Testis (tissue), 3 donors: Measurements from ENCODE around the gene BRI3. TPM values are rescaled to one million over a fixed set of nuclear protein-coding genes. Genes with fewer than 3 reads are reported as not detected.

ENCODE experiments used
- DNase-seq: peaks from one replicate; pipeline ENCODE4 v3.0.0-alpha.2; 2019
- H3K27ac ChIP-seq, 2 donors: fragments of 200-600 bp; sonication (generic); one replicate each; pipeline ENCODE4 v1.5.1; 2019
- H3K27me3 ChIP-seq: fragments of 200-600 bp; sonication (generic); one replicate; pipeline ENCODE4 v1.5.1; 2019
- H3K36me3 ChIP-seq: fragments of 200-600 bp; sonication (generic); one replicate; pipeline ENCODE4 v1.5.1; 2017; ENCODE audit warnings: low read depth; ENCODE audit errors: missing control alignments
- H3K4me1 ChIP-seq: fragments of 200-600 bp; sonication (generic); one replicate; pipeline ENCODE4 v1.5.1; 2019
- H3K4me3 ChIP-seq, 2 donors: fragments of 200-600 bp; sonication (generic); one replicate each; pipeline ENCODE4 v1.5.1; 2017 to 2019
- H3K9me3 ChIP-seq: fragments of 200-600 bp; sonication (generic); one replicate; pipeline ENCODE4 v1.5.1; 2017
- POLR2A ChIP-seq: fragments of 450-650 bp; IDR thresholded peaks from one replicate; pipeline ENCODE4 v1.6.1; 2017; ENCODE audit warnings: antibody characterized with exemption, mild to moderate bottlenecking, moderate library complexity
- WGBS, 2 donors: methylation state at CpG; one replicate each; pipeline ENCODE4 v1.1.5; 2018; 5-methylcytosine and 5-hydroxymethylcytosine counted together
- intact Hi-C: fragments of 100-400 bp; cut with DNase I; formaldehyde crosslinking; loops from one replicate; pipeline ENCODE4 v1.15.1; 2023; ENCODE audit warnings: low total_unique reads
- polyA plus RNA-seq: library from polyadenylated mRNA; stranded (reverse); fragments of 350-450 nt; fragmentation: Illumina TruSeq; extraction: RNeasy Lipid Tissue Mini Kit (QIAGEN cat#74804); gene quantifications from one replicate; pipeline ENCODE4 v1.2.3, GENCODE V29; 2014; ENCODE audit warnings: low read depth, low replicate concordance; ENCODE audit not compliant: insufficient read depth
- total RNA-seq, 2 donors: library from RNA; depleted of rRNA; stranded (reverse); fragments of >200 nt; gene quantifications; one replicate each; pipeline ENCODE4 v1.2.3, GENCODE V29; 2016
- TF ChIP-seq, protein P1 (sequence below), 3 experiments: fragments of 450-650 bp in 2 of 3; fragments of 200-600 bp in 1 of 3; sonication (generic) in 1 of 3; IDR thresholded peaks; one replicate each; pipeline ENCODE4 v1.5.1; 2016 to 2019; ENCODE audit warnings: antibody characterized with exemption in 3 of 3, mild to moderate bottlenecking in 2 of 3, moderate library complexity in 1 of 3

The BRI3 gene
- total and polyA plus RNA-seq, 3 donors from 2014 or later = 61.1 to 167 (median 76.3) TPM

DNA sequence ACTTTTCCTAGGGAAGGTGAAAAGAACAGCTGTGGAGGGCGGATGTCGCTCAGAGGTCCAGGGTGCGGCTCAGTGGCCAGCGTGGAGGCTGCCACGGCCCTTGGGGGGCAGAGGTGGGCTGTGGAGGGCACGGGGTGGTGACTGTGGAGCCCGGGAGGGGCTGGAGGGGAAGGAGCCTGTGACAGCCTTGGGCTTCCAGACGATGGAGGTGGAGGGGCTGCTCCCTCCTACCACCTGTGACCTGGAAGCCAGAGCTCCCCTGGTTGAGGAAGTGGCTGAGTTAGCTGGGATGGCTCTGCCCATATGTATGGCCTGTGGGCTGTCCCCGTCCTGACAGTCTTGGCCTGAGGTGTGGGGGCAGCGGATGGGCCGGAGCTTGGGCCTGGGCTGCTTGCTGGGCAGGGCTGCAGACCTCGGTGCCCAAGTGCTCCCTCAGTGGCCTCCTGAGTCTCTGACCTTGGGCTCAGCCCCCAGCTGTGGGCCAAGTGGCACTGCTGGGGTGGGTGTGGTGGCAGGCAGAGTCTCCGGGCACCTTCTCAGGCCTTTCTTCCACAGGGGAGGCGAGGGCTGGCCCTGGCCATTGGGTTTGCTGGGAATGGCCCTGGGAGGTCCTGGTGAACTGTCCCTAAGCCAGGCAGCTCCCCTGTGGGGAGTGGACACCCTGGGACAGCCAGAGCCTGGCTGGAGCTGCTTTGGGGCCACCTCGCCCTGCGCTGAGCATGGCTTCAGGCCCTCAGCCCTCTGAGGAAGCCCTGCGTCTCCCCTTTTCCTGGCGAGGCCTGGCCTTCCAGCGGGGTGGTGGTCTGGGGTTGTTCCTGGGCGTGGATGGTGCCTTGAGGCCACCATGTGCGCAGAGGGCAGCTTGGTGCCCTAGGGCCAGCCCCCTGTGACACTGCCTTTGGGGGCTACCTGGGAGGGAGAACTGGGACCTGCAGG is 3.9 kb downstream of the BRI3 start:
- peak overlapping the region; percentile 94 to 97 for H3K27ac ChIP-seq
- H3K36me3 ChIP-seq = no peaks in the 10 kb centered on the region
- no peaks in the 10 kb centered on the region for H3K27me3 ChIP-seq
- no peaks in the 10 kb centered on the region for H3K9me3 ChIP-seq
- TF ChIP-seq POLR2A = no peak
- TF ChIP-seq, protein P1, sequence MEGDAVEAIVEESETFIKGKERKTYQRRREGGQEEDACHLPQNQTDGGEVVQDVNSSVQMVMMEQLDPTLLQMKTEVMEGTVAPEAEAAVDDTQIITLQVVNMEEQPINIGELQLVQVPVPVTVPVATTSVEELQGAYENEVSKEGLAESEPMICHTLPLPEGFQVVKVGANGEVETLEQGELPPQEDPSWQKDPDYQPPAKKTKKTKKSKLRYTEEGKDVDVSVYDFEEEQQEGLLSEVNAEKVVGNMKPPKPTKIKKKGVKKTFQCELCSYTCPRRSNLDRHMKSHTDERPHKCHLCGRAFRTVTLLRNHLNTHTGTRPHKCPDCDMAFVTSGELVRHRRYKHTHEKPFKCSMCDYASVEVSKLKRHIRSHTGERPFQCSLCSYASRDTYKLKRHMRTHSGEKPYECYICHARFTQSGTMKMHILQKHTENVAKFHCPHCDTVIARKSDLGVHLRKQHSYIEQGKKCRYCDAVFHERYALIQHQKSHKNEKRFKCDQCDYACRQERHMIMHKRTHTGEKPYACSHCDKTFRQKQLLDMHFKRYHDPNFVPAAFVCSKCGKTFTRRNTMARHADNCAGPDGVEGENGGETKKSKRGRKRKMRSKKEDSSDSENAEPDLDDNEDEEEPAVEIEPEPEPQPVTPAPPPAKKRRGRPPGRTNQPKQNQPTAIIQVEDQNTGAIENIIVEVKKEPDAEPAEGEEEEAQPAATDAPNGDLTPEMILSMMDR (IDR thresholded peaks at IDR 0.05) = no peak
- no peak for DNase-seq
- H3K4me3 ChIP-seq = no peak overlapping the region
- peaks cover 51% of the 10 kb centered on the region for H3K4me1 ChIP-seq
- intact Hi-C loops = no loop called here
- WGBS, 2 donors = 78 to 80% methylated on average over 13 to 21 of the region's 21 CpGs

DNA sequence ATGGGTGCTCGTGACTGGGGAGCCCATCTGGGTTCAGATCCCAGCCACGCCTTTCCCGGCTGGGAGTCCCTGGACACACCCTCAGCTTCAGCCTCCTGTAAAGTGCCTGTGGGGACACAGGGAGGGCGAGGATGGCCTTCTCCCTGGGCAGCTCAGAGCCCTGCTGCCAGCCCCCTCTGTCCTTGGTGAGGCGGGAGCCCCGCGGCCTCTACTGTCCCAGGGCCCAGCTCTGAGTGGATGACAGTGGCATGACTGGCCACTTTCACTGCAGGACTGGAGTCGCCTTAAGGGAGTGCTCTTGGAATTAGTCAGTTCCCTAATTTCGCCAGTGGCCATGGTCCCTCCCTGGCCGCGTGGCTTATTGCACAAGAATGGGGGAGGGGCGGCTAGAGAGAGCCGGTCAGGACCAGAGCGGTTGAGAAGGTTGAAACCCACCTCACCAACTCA is 4.6 kb downstream of the BRI3 start:
- H3K27me3 ChIP-seq = no peaks in the 10 kb centered on the region
- intact Hi-C loops = no loop called here
- WGBS, 2 donors = 71 to 85% methylated on average over 11 to 14 of the region's 14 CpGs
- TF ChIP-seq POLR2A = no peak
- TF ChIP-seq, protein P1 (IDR thresholded peaks at IDR 0.05) = no peak
- no peak overlapping the region for H3K4me3 ChIP-seq
- peak overlapping the region in 1 of 2 donors; percentile 97 for H3K27ac ChIP-seq
- H3K4me1 ChIP-seq = peaks cover 47% of the 10 kb centered on the region
- H3K9me3 ChIP-seq = no peaks in the 10 kb centered on the region
- H3K36me3 ChIP-seq = no peaks in the 10 kb centered on the region
- DNase-seq = peak; percentile 55

DNA sequence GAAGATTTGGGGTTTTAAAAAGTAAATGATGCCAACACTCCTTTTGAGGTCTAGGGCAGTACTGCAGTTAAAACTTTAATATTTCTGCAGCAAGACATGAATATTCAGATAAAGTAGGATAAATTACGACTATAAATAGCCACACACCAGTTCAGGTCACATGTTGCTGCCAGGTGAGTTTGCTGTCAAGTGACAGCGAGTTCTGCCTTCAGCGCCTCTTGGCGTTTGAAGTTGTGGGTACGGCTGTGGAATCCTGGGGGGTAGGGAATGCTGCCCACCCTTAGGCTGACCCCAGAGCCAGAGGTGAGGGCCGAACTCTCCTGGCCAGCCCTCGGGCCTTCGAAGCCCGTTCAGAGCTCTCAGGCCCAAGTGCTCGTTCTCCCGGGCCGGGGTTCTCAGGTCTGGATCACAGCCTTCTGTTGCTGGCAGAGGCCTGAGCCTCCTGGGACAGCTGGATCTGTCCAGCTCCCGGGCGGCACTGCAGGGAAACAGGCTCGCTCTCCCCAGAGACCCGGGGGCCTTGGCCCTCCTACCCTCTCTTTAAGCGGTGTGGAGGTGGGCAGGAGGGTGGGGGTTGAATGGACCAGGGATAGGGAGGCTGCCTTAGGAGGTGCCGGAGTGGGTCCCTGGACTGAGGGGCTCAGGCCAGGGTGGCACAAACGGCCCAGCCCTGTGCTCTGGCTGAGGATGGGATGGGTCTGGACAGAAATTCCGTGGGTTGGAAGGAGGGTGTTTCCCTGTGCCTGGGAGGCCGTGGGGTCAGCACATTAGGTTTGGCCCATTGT is 5.4 kb downstream of the BRI3 start:
- H3K36me3 ChIP-seq = no peaks in the 10 kb centered on the region
- no peaks in the 10 kb centered on the region for H3K27me3 ChIP-seq
- DNase-seq = no peak
- TF ChIP-seq, protein P1 (IDR thresholded peaks at IDR 0.05) = peak in 1 of 3 experiments; percentile 6
- TF ChIP-seq POLR2A = no peak
- H3K4me3 ChIP-seq = no peak overlapping the region
- no peaks in the 10 kb centered on the region for H3K9me3 ChIP-seq
- H3K27ac ChIP-seq = peak overlapping the region; percentile 24 to 42
- peaks cover 47% of the 10 kb centered on the region for H3K4me1 ChIP-seq
- intact Hi-C loops = no loop called here
- 59 to 74% methylated on average over 7 to 21 of the region's 21 CpGs for WGBS, 2 donors

DNA sequence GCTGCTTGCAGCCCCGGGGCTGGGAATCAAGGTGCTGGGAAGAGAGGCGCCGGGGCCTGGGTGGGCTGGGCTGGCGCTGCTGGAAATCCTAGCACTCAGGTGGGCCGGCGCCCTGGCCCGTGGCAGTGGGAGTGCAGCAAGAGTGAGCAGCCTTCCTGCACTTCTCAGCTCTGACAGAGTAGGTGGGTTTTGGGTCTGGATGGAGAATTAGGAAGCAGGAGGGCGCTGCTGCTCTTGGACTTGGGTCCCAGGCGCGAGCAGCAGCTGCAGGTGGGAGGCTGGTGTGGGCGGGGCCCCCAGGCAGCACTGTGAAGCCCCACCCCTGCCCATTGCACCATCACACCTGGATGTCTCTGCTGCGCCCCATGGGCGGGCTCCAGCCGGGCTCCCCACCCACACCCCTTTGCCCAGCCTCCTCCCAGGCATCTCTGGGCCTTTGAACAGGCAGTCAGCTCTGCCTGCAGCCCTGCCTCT is 6.0 kb downstream of the BRI3 start:
- 77 to 80% methylated on average over 2 to 14 of the region's 14 CpGs for WGBS, 2 donors

More for the DNA sequence above, 6.0 kb downstream of the BRI3 start:
- Histone ChIP-seq H3K4me3 (no peak overlapping the region), H3K36me3 (no peaks in the 10 kb centered on the region), H3K27ac (no peak overlapping the region), H3K9me3 (no peaks in the 10 kb centered on the region), H3K27me3 (no peaks in the 10 kb centered on the region), H3K4me1 (peaks cover 47% of the 10 kb centered on the region)
- TF ChIP-seq, protein P1 (IDR thresholded peaks at IDR 0.05) = no peak
- TF ChIP-seq POLR2A = no peak
- intact Hi-C loops = no loop called here
- DNase-seq = no peak
